NCI-H524 (cell line): ENCODE results near the gene ROBO1.
"Not testable (repeated sequence)": the region's sequence is repeated elsewhere in the genome, so short reads cannot be mapped to it uniquely, and the experiment has no call there.

ENCODE experiments used
- DNase-seq, 2 experiments: peaks; one replicate each; lab custom pipeline; 2025; lab: John Stamatoyannopoulos, UW

The ROBO1 gene

DNA sequence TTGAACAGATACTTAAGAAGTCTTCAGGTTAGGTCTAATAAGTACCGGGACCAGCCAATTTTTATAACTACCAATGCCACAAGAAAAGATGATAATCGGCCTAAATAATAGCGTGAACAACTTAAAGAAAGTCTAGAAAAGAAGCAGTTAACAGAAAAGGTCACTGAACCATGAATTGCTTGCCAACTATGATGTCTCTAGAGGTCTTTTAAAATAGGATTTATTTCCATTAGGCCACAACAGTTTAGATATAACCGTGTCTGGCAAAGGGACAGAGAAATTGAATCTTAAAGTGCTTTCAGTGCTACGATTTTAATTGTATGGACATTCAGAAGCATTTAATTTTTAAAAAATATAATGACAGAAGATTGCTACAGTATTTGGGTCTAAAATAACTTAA lies 1070.4 kb downstream of the ROBO1 start:
- no peak for DNase-seq

DNA sequence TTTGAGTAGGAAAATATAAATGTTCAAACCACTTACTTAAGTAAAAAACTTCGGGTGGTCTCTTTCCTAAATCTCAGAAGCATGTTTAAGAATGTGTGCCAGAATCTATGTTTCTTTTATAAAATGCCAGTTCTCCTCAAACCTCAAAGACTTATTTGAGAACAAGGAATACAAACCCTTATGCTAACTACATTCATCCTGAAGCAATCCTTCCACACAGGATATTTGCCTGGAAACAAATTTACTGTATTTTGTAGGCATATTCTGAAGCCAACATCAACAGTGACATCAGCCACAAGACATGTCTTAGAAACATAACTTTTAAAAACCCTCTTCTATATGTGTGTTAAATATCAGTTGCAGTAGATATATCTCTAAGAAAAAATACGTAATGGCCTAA lies 1077.0 kb downstream of the ROBO1 start:
- DNase-seq: no peak

DNA sequence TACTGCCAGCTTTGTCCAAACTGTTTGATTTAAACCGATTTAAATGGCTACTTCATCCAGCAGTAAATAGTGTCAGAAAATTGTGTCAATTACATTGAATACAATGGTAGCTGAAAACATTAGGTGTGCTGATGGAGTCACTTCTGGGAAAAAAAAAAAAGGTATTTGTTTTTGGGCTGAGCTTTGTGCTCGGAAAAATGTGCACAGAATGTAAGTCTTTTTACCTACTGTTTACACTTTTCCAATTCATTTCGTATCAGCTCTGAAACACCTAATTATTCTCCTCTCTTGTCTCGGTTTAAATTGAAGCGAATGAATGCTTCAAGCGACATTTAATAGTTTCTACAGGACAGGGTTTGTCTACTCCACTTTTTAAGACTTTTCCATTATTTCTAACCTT lies 1078.4 kb downstream of the ROBO1 start:
- no peak for DNase-seq

DNA sequence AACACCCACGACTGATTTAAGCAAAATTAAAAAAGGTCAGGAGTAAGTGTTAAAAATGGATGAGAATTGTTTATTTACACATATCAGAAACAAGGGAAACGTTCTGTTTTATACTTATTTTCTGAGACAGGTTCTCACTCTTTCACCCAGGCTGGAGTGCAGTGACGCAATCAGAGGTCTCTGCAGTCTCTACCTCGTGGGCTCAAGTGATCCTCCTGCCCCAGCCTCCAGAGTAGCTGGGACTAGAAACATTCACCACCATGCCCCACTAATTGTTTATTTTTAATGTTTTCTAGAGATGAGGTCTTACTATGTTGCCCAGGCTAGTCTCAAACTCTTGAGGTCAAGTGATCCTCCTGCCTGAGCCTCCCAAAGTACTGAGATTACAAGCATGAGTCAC lies 1080.3 kb downstream of the ROBO1 start:
- DNase-seq: no peak

DNA sequence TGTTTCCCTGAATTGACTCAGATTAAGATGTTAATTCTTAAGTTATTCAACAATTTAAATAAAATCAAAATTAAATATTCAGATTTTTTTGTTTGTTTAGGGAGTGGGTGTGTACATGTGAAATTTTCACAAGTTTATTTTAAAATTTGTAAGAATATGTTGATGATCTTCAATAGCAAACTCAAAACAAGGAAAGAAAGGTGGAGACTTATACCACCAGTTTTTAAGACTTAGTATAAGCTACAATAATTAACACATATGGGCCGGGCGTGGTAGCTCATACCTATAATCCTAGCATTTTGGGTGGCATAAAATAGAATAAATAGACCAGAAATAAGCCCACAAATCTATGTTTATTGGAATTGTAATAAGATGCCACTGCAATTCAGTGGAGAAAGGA lies 1084.5 kb downstream of the ROBO1 start:
- DNase-seq: no peak

DNA sequence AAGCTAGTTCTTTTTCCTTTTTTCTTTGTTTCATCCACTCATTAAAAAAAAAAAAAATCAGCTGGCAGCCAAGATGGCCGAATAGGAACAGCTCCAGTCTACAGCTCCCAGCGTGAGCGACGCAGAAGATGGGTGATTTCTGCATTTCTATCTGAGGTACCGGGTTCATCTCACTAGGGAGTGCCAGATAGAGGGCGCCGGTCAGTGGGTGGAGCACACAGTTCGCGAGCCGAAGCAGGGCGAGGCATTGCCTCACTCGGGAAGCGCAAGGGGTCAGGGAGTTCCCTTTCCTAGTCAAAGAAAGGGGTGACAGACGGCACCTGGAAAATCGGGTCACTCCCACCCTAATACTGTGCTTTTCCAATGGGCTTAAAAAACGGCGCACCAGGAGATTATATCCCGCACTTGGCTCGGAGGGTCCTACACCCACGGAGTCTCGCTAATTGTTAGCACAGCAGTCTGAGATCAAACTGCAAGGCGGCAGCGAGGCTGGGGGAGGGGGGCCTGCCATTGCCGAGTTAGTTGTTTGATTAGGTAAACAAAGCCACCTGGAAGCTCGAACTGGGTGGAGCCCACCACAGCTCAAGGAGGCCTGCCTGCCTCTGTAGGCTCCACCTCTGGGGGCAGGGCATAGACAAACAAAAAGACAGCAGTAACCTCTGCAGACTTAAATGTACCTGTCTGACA lies 1092.5 kb downstream of the ROBO1 start:
- DNase-seq: not testable (repeated sequence)

DNA sequence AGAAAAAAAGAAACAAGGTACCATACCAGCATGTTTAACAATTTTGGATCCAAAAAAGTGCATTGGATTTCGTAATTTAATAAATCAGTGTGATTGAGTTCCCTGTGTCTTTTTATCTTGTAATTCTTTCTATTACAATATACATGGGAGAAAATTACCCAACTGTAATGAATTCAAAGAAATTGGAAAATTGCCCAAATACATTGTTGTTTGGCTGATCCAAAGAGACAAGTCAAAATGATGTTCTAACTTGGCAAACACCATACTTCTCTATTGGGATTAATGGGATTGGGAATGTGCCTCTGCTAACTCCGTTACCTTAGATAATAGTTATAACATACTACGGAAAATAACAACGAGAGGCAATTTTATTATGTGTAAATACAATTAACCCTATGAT lies 1097.1 kb downstream of the ROBO1 start:
- no peak for DNase-seq

DNA sequence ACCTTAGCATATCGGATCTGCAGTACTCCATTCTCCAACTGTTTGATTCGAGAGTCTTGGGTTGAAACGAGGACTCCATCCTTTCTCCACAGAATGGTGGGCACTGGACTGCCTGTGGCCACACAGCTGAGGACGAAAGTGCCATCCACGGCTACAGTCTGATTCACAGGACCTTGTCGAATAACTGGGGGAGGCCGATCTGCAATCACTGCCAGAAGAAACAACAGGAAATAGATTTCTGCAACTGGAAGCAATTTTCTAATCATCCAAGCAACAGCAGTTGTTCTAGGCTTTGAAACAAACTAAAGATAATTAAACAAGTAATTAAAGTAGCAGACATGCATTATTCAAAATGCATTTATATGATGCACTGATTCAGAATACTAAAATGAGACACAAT lies 1097.7 kb downstream of the ROBO1 start:
- no peak for DNase-seq

DNA sequence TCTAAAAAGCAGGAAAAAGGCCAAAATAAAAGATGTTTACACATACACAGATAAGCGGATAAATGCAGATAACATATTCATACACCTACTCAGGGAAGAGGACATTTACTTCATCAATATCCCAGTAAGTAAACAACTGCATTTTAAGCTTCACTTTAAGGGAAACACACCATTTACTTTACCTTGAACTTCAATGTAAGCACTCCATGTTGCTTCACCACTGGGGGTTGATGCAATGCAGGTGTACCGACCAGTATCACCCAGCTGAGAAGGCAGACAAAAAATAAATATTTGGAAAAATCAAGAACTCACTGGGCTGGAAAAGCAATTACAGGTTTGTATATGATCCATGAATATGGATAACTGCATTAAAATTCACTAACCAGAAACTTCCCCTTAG lies 1099.5 kb downstream of the ROBO1 start:
- no peak for DNase-seq

DNA sequence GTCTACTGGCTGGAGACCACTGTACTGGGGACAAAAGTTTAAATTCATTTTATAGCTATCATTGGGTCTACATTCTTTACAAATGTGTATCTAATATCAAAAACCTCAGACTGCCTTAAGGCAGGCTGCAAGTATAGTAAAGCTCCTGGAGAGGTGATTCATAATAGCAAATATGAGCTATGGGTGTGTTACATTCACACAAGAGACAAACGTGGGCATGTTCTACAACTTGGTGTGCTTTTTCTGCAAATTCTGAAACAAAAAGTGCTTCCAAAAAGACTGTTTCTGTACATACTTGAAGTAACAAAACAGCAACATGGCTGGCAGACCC lies 1101.4 kb downstream of the ROBO1 start:
- DNase-seq: no peak

DNA sequence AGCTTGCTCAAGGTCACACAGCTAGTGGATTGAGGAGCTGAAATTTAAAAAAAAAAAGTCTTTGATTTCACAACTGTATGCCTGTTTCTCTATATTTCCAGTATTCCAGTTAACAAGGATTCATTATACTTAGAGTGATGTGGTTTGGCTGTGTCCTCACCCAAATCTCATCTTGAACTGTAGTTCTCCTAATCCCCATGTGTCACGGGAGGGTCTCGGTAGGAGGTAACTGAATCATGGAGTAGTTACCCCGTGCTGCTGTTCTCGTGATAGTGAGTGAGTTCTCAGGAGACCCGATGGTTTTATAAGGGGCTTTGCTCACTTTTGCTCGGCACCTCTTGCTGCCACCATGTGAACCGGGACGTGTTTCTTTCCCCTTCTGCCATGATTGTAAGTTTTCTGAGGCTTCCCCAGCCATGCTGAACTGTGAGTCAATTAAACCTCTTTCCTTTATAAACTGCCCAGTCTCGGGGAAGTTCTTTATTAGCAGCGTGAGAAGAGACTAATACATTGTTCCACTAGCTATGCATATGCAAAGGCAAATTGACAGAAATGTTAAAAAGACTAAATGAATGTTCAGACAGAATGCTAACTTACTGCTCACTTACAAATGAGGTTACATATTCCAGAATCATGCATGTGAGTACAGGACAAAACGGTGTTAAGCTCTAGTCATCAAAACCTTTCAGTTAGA lies 1101.9 kb downstream of the ROBO1 start:
- no peak for DNase-seq

DNA sequence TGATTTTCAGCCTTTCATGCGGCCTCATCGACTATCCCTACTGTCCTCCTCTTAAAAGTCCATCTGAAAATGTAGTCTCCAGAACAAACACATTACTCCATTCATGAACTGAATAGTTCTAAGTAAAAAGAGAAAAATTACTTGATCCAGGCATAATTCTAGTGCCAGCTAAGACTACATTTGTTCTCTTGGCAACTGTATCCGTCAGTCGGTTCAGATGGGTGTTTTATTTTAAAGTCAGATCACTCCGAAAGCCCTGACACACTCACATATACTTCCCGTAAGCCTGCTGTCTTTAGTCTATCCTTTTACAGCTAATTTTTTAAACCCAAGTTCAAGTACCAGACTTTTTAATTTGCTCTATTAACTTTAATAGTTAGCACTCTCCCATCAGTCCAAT lies 1102.7 kb downstream of the ROBO1 start:
- DNase-seq: no peak

DNA sequence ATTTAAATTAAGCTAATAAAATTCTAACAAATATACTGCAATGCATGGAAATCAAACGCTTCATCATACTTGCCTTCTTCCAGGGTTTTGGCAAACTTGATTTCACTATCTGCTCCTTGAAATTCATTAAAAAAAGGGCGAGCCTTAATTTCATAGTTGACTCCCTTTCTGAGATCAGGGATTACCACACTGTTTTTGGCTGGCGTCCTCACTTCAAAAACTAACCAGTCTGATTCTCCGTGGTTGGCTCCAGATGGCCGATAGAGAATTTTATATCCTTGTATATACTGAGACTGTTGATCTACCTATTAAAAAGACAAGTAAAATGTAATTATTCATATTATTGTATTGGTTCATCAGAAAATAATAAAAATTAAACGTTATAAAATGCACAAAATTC lies 1106.8 kb downstream of the ROBO1 start:
- DNase-seq: peak; percentile 46 to 82

DNA sequence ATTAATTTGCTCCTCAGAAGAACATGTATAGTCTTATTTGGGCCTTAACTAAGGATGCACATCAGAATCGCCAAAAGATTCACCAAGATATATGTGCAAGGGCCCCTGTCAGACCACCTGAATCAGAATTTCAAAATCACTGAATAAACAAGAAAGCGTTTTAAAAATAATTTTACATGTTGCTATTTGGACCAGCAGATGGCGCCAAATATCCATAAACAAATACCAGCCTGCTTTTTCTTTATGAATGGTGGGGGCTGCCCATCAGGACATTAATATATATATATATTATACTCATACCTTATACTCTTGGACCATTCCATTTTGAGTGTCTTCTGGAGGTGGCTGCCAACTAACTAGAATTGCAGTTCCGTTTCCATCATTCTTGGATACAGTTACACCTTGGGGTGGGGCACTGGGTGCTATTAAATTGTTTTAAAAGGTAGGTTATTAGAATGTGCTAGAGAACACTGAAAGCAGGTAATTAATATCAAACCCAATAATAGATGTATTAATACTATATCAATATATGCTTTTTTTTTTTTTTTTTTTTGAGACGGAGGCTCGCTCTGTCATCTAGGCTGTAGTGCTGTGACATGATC lies 1108.3 kb downstream of the ROBO1 start:
- peak; percentile 15 to 64 for DNase-seq

DNA sequence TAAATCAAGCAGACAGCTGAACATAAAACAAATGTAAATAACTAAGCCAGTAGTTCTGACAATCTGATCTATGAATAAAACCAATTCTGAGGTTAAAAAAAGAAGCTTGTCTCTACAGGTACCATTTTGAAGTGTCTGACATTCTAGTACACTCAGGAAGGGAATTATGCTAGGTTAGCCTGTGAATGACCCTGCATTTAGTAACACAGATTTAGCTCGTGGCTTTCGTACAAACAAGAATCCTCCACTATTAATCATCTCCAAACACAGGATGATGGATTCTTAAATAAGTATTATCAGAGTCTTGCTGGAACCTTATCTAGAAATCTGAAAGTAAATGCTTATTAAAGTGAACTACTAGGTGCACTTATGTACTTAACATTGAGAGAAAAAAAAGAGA lies 1120.1 kb downstream of the ROBO1 start:
- no peak for DNase-seq

DNA sequence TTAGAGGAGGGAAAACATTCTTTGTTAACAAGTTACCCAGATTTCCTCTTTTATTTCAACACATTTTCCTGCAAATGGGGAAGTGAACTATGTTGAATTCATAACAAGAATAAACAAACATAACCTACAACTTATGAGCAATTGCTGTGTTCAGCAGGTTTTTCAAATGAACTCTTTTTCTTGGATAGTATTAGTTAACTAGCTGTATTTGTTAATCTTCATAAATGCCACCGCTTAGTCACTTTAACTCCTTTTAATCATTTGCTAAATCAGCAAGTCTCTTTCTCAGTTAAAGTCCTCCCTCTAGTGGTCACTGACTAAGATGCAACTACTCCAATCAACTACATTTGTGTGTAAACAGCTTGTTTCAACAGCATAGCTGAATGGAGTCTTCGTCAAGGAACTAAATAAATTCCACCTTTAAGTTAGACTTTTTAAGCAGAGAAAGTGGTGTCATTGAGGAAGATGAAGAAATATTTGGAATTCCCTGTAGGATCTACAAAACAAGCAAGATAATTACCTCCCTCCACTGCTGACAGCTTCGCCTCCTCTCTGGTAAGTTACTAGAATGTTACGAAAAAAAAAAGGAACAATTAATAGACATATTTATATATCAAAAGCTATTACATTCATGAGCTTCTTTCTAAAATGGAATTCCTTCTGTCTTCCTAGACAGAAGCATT lies 1122.0 kb downstream of the ROBO1 start:
- DNase-seq: peak; percentile 54 to 76

DNA sequence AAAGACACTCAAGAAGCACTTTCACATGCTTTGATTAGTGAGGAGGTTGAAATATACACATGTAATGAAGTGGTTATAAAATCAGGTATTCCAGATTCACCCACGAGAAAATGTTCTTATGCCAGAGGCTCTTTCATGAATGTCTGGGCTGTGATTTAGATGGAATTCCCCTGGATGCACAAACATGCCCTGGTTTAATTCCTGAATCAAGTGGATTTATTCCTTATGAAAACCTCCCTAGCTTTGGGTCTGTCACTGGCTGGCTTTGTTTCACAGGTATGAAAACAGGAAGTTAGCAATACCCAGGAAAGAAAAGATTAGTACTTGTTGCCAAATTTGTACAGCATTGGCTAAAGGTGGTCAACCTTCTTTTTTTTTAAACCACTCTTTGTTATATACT lies 1123.0 kb downstream of the ROBO1 start:
- DNase-seq: no peak

DNA sequence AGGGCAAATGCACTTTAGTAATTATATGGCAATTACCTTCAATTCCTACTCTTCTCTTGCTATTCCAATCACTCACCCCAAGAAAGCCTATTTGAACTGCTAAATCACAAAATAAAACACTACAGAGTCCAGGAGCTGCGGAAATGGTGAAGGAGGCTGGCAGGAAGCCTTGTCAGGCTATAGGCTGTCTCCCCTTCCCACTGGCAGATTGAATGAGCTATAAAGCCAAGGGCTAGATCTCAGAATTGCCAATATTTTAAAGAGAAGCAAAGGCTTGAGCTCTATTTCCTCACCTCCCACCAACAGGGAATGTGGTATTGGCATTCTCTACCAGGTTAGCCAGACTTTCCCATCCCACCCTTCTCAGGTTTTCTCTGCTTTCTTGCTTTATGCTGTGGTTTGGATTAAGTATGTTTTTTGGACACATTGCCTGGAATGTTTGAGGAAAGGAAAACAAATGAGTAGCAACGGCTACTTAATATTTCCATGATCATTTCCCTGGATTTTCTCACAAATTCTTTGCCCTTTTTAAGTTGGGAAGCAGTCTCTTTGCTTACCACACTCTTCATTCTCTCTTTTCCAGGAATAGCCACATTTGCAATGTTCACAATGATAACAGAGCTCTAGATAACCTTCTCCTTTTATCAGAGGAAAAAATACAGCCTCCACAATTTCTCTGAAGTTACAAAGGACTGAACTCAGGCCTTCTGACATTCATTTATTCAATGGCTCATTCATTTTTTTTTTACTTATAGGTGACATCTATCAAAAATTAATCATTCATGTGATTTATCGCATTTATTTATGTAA lies 1125.4 kb downstream of the ROBO1 start:
- DNase-seq: no peak

DNA sequence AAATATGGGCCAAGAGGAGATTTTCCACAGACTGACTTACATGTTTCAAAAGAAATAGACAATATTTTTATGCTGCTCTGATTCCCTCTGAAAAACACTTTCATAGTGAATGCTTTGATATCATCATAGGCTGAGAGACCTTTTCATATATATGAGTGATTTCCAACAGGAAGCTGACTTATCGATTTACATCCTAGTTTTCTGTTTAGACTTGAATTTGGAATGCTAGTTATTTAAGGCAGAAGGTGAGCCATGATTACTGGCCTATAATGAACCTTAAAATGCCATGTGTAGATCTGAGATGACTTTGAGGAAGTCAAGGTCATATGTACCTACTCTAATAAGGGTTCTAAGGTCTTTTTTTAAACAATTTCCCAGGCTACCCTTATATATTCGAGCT lies 1126.1 kb downstream of the ROBO1 start:
- DNase-seq: no peak

DNA sequence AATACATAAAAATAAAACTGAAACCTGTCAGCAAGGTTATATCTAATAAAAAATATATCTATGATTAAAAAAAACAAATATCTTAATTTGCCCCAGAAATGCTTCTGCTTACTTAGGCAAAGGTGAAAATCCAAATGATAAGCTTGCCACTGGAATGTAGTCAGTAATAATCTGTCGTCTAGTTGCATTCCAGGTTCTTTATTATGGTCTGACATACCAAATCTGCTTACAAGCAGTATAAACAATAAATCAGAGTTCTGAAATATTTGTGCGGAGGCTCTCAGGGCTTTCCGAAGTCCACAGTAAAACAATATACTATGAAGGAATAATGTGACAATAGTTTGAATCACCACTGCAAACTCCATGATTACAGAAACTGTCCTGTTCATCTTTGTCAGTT lies 1133.5 kb downstream of the ROBO1 start:
- DNase-seq: no peak

DNA sequence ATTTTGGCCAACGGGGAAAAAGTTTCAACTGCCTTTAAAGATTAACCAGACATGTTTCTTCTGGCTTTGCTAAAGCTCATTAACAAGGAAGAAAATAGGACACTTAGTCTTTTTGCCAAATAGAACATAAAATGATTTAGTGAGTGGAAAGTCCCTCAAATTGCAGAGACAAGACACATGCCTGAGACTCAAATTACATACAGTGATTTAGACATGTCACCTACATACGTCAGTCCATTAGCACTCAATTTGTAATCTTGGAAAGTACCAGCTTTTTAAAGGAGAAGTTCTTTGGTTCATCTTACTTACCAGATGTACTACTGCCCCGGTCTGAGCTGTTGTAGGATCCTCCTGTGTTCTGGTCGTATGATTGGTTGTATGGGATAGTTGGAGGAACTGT lies 1134.2 kb downstream of the ROBO1 start:
- DNase-seq: no peak

DNA sequence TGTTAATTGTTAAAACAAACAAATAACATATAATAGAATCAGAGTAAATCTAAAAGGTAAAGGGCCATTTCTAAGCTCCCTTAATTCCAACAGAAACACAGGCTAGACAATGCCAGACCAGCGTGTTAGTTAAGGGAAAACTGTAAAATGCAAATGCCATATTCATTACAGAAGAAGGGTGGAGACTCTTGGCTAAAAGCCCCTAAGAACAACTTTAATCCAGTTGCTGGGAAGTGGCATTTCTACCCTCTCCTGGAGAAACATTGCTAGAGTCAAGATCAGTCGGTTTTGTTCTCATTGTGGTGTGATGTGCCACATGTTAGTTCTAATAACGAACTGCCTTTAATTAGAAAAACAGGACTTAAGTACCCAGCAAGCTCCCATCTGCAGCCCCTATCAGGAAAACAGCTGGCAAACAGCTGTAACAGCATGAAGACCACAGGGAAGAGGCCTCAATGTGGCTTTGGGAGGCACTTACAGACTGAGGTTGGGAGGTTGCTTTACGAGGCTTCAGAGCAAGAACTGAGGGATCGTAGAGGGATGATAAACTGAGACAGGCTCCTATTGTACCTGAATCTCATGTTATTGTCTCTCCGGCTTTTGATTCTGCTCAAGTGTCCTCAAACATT lies 1134.8 kb downstream of the ROBO1 start:
- DNase-seq: no peak
